ENCODE data around the gene ASB3.

ASB3 gene

GRCh38 chr2:53652131-53652530 is 134.6 kb downstream of the ASB3 start:
- DNase-seq (ENCODE audit: low read depth in 2 of 2), result no peak

- no peak for DNase-seq (ENCODE audit: low read depth in 2 of 2)
These were observed 140.0 kb downstream of the ASB3 start for GRCh38 chr2:53646788-53647187.

DNA sequence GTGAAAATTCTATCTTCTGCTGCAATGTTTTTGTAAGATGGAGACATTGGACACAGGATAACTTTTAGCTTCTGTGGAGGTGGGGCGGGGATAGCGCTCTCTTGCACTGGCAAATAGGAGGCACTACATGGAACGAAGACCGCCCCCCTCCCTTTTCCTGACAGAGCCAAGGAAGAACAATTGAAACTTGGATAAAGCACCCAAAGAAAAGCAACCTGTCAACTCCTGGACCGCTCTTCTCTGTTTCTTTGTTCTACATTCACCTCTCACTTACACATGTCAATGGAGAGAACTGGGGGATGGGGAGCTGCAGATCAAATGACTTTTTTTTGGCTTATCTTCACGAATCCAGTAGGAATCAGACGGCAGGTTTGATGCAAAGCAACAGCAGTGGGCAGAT is 145.5 kb downstream of the ASB3 start:
- no peak for DNase-seq (ENCODE audit: low read depth in 2 of 2)

DNA sequence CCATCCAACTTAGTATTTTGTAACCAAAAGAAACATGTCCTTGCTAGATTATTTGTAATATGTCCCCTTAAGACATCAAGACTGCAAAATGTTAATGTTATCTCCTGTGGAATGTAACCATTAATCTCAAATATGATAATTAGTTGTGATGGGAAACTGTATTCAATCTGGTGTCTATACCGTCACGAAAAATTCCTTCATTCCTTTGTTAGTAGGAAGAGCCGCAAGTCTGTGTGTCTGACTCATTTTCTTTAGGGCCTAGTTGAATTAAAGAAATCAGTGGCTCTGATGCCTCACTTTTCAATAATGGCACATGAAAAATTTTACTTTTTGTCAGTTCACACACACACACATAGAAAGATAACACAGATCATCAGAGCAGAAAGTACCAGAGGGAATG is 146.3 kb downstream of the ASB3 start:
- no peak for DNase-seq (ENCODE audit: low read depth in 2 of 2)

DNA sequence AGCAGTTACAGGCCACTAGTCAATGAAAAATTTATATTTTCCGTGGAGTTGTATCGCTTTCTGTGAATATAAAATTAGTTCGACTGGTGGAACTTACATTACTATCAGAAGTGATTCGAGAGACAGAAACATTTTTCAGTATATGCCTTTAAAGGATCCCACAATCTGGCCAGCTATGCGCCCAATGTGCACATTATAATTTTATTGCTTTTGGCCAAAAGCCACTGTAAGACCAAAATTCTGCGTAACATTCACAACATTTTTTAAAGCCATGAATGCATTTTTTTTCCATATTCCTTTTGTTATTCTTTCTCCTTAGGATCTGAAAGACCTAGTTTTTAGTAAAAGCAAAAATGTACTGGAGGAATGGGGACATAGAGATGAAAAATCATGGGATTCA is 150.2 kb downstream of the ASB3 start:
- no peak for DNase-seq (ENCODE audit: low read depth in 2 of 2)

DNA sequence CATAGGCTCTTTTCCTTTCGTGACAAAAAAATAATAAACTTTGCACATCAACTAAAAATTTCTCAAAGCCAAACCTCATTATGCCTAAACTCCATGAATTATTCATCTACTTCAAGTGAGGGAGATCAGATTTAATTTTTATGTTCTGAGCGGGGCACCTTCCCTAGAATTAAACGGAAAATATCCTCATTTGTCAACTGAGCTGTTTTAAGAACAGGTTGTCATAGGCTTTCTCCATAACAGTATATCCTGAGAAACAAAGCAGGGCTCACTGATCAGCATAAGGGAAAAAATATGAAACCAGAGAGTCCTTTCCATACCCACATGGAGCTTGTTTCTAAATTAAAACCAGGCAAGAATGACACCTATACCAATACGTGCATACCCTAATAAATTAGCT is 150.6 kb downstream of the ASB3 start:
- no peak for DNase-seq (ENCODE audit: low read depth in 2 of 2)

- DNase-seq (ENCODE audit: low read depth in 2 of 2), result no peak
These were observed 151.1 kb downstream of the ASB3 start for GRCh38 chr2:53635694-53636093.

- no peak for DNase-seq (ENCODE audit: low read depth in 2 of 2)
These were observed 153.3 kb downstream of the ASB3 start for GRCh38 chr2:53633441-53633840.

GRCh38 chr2:53632714-53633113 is 154.0 kb downstream of the ASB3 start:
- DNase-seq (ENCODE audit: low read depth in 2 of 2), result no peak

GRCh38 chr2:53632126-53632460 is 154.7 kb downstream of the ASB3 start:
- DNase-seq (ENCODE audit: low read depth in 2 of 2), result no peak

DNA sequence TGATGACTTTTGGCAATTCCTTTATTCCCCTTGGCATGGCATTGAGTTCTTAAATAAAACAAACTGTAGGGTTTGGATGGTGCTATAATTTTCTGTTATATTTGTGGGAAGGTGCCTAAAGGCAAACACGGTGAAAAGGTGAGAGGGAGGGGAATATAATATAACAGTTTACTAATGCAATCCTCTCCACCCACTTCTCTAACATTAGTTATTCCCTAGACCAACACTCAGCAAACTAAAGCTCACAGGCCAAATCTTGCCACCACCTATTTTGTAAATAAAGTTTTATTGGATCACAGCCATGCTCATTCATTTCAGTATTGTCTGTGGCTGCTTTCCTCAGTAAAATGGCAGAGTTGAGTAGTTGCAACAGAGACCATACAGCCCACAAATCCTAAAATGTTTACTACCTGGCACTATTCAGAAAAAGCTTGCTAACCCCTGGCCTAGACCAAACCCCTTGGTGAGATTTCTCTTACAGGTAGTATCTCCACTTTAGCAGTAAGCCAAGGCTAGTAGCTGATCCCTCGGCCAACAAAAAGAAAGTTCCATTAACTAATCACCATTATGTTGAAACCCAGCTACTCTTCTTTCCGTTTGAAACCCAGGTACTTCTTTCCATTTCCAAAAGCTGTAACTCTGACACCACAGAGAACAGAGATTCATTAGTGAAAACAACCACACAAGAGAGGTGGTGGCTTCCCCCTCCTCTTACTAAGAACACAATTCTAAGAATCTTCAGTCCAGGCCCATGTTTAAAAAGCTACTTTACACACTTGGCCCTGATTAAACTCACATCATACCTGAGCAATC is 155.2 kb downstream of the ASB3 start:
- DNase-seq (ENCODE audit: low read depth in 2 of 2), result no peak

DNA sequence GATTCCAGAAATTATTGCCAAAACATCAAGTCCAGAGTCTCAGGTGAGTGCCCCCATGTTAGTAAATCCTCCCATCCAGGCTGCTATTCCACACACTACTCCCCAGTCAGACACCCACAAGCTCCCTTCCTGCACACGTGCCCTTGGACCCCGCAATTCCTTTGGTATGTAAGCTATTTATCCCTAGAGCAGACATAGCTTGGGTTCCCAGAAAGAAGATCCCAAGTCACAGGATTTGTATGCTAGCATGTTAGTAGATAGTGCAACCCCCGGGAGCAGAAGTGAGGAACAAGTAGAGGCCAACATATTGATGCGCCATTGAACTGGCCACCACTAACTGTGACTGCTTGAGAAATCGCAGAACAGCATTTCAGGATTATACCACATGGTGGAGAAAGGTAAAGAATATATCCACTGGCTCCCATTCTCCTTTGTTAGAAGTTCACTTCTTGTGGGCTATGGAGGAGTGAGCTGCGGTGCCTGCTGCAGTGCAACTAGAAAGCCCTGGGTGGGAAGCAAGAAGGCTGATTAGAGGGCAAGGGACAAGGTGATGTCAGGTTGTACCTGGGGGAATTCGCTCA is 156.6 kb downstream of the ASB3 start:
- no peak for DNase-seq (ENCODE audit: low read depth in 2 of 2)

GRCh38 chr2:53629501-53629900 is 157.3 kb downstream of the ASB3 start:
- DNase-seq (ENCODE audit: low read depth in 2 of 2), result no peak

- DNase-seq (ENCODE audit: low read depth in 2 of 2), result no peak
These were observed 157.8 kb downstream of the ASB3 start for GRCh38 chr2:53629001-53629400.

GRCh38 chr2:53622141-53622540 is 164.6 kb downstream of the ASB3 start:
- DNase-seq (ENCODE audit: low read depth in 2 of 2), result no peak

GRCh38 chr2:53620981-53621380 is 165.8 kb downstream of the ASB3 start:
- DNase-seq (ENCODE audit: low read depth in 2 of 2), result no peak

Data from stimulated activated CD4-positive, alpha-beta T cell treated with anti-CD3 and anti-CD28 coated beads, Interleukin-12 subunit alpha, Interleukin-12 subunit beta, amount 100 ng/mL, for 24 hours (primary cell).